Measurements from ENCODE around the gene H3-3A.

GRCh38 chr1:226074046-226074445 is 11.5 kb downstream of the H3-3A start:
- no peak for TF ChIP-seq CTCF (IDR thresholded peaks at IDR 0.05 in 8 of 11, conservative IDR thresholded peaks at IDR 0.05 in 3 of 11)
- no peak for TF ChIP-seq POLR2A (IDR thresholded peaks at IDR 0.05)
- no peak for TF ChIP-seq POLR2AphosphoS5 (IDR thresholded peaks at IDR 0.05)

All from spleen (tissue), 7 donors.